C4-2B (cell line): Measurements from ENCODE around the gene MCF2L.

Experiments used
- CTCF ChIP-seq: fragments of 450-650 bp; conservative IDR thresholded peaks from 2 replicates; pipeline ENCODE4 v1.5.1; 2017; ENCODE audit warnings: mild to moderate bottlenecking
- ZFX ChIP-seq: fragments of 450-650 bp; IDR thresholded peaks from 2 replicates; pipeline ENCODE4 v1.6.1; 2017

GRCh38 chr13:113022745-113023574 is 53.9 kb downstream of the MCF2L start:
- TF ChIP-seq CTCF (no peak), ZFX (no peak)
